ENCODE measurements around the gene BICDL2.
"Not testable (repeated sequence)": the region's sequence is repeated elsewhere in the genome, so short reads cannot be mapped to it uniquely, and the experiment has no call there.

BICDL2 gene

GRCh38 chr16:3080024-3080423 lies 43.3 kb upstream of the BICDL2 start:
- Mint-ChIP-seq H3K4me3 (no peak overlapping the region), H3K36me3 (ENCODE audit: low read depth) (no peaks in the 10 kb centered on the region), H3K27me3 (ENCODE audit: low read depth) (peaks cover 15% of the 10 kb centered on the region), H3K27ac (no peak overlapping the region), H3K9me3 (no peaks in the 10 kb centered on the region), H3K4me1 (no peaks in the 10 kb centered on the region)
- no peak for TF ChIP-seq CTCF (IDR thresholded peaks at IDR 0.05; ENCODE audit: unreplicated experiment in 3 of 3)

GRCh38 chr16:3076577-3076976 lies 39.8 kb upstream of the BICDL2 start:
- Mint-ChIP-seq H3K9me3 (no peaks in the 10 kb centered on the region), H3K36me3 (ENCODE audit: low read depth) (no peaks in the 10 kb centered on the region), H3K4me3 (no peak overlapping the region), H3K4me1 (no peaks in the 10 kb centered on the region), H3K27ac (no peak overlapping the region), H3K27me3 (ENCODE audit: low read depth) (peaks cover 24% of the 10 kb centered on the region)
- TF ChIP-seq CTCF (IDR thresholded peaks at IDR 0.05; ENCODE audit: unreplicated experiment in 3 of 3): no peak

GRCh38 chr16:3075946-3076345 lies 39.2 kb upstream of the BICDL2 start:
- not testable (repeated sequence) for H3K36me3 Mint-ChIP-seq (ENCODE audit: low read depth); H3K4me1 Mint-ChIP-seq; H3K4me3 Mint-ChIP-seq; H3K9me3 Mint-ChIP-seq; H3K27ac Mint-ChIP-seq
- H3K27me3 Mint-ChIP-seq (ENCODE audit: low read depth): peaks cover 24% of the 10 kb centered on the region

GRCh38 chr16:3075523-3075915 lies 38.8 kb upstream of the BICDL2 start:
- TF ChIP-seq CTCF (IDR thresholded peaks at IDR 0.05; ENCODE audit: unreplicated experiment in 3 of 3): no peak
- Mint-ChIP-seq H3K36me3 (ENCODE audit: low read depth) (no peaks in the 10 kb centered on the region), H3K4me3 (no peak overlapping the region), H3K9me3 (no peaks in the 10 kb centered on the region), H3K4me1 (no peaks in the 10 kb centered on the region), H3K27ac (no peak overlapping the region), H3K27me3 (ENCODE audit: low read depth) (peaks cover 24% of the 10 kb centered on the region)

- Mint-ChIP-seq H3K27me3 (ENCODE audit: low read depth) (peaks cover 23% of the 10 kb centered on the region), H3K4me1 (peaks cover 4% of the 10 kb centered on the region), H3K9me3 (no peaks in the 10 kb centered on the region), H3K27ac (no peak overlapping the region), H3K36me3 (ENCODE audit: low read depth) (no peaks in the 10 kb centered on the region), H3K4me3 (no peak overlapping the region)
- TF ChIP-seq CTCF (IDR thresholded peaks at IDR 0.05; ENCODE audit: unreplicated experiment in 3 of 3): no peak
Measured at GRCh38 chr16:3074860-3075522, 38.2 kb upstream of the BICDL2 start.

GRCh38 chr16:3073448-3073847 lies 36.7 kb upstream of the BICDL2 start:
- no peaks in the 10 kb centered on the region for H3K9me3 Mint-ChIP-seq
- H3K4me1 Mint-ChIP-seq: peaks cover 9% of the 10 kb centered on the region
- no peak for TF ChIP-seq CTCF (IDR thresholded peaks at IDR 0.05; ENCODE audit: unreplicated experiment in 3 of 3)
- H3K27me3 Mint-ChIP-seq (ENCODE audit: low read depth): peaks cover 23% of the 10 kb centered on the region
- no peak overlapping the region for H3K4me3 Mint-ChIP-seq
- no peak overlapping the region for H3K27ac Mint-ChIP-seq
- no peaks in the 10 kb centered on the region for H3K36me3 Mint-ChIP-seq (ENCODE audit: low read depth)

GRCh38 chr16:3072576-3073263 lies 36.0 kb upstream of the BICDL2 start:
- not testable (repeated sequence) for H3K4me1 Mint-ChIP-seq; H3K27ac Mint-ChIP-seq; H3K9me3 Mint-ChIP-seq; H3K36me3 Mint-ChIP-seq (ENCODE audit: low read depth); H3K4me3 Mint-ChIP-seq
- peaks cover 23% of the 10 kb centered on the region for H3K27me3 Mint-ChIP-seq (ENCODE audit: low read depth)

GRCh38 chr16:3072148-3072547 lies 35.4 kb upstream of the BICDL2 start:
- Mint-ChIP-seq H3K27me3 (ENCODE audit: low read depth) (peaks cover 23% of the 10 kb centered on the region), H3K4me1 (peaks cover 11% of the 10 kb centered on the region)
- not testable (repeated sequence) for H3K9me3 Mint-ChIP-seq; H3K27ac Mint-ChIP-seq; H3K36me3 Mint-ChIP-seq (ENCODE audit: low read depth); H3K4me3 Mint-ChIP-seq
